ENCODE results near the gene DDX1.
"Not testable (repeated sequence)": the region's sequence is repeated elsewhere in the genome, so short reads cannot be mapped to it uniquely, and the experiment has no call there.

The DDX1 gene

GRCh38 chr2:15617778-15618448 lies 26.2 kb downstream of the DDX1 start:
- no peak for DNase-seq

- DNase-seq = no peak
Measured at GRCh38 chr2:15618449-15618855, 26.8 kb downstream of the DDX1 start.

GRCh38 chr2:15619076-15619475 lies 27.4 kb downstream of the DDX1 start:
- DNase-seq = no peak

GRCh38 chr2:15619510-15619909 lies 27.8 kb downstream of the DDX1 start:
- no peak for DNase-seq

GRCh38 chr2:15619938-15620337 lies 28.3 kb downstream of the DDX1 start:
- no peak for DNase-seq

GRCh38 chr2:15620340-15620739 lies 28.7 kb downstream of the DDX1 start:
- no peak for DNase-seq

- no peak for DNase-seq
Measured at GRCh38 chr2:15620857-15621471, 29.3 kb downstream of the DDX1 start.

- not testable (repeated sequence) for DNase-seq
Measured at GRCh38 chr2:15621472-15621870, 29.8 kb downstream of the DDX1 start.

- DNase-seq = no peak
Measured at GRCh38 chr2:15622214-15622613, 30.5 kb downstream of the DDX1 start.

- no peak for DNase-seq
Measured at GRCh38 chr2:15622614-15623480, 31.2 kb downstream of the DDX1 start.

GRCh38 chr2:15623481-15623796 lies 31.8 kb downstream of the DDX1 start:
- no peak for DNase-seq

- DNase-seq = no peak
Measured at GRCh38 chr2:15623898-15624541, 32.4 kb downstream of the DDX1 start.

GRCh38 chr2:15624903-15625302 lies 33.2 kb downstream of the DDX1 start:
- no peak for DNase-seq

- DNase-seq = no peak
Measured at GRCh38 chr2:15625344-15626036, 33.8 kb downstream of the DDX1 start.

GRCh38 chr2:15626126-15626525 lies 34.5 kb downstream of the DDX1 start:
- no peak for DNase-seq

- no peak for DNase-seq
Measured at GRCh38 chr2:15626967-15627366, 35.3 kb downstream of the DDX1 start.

GRCh38 chr2:15627817-15628684 lies 36.4 kb downstream of the DDX1 start:
- no peak for DNase-seq

GRCh38 chr2:15628899-15629855 lies 37.5 kb downstream of the DDX1 start:
- DNase-seq = no peak

GRCh38 chr2:15630121-15630977 lies 38.7 kb downstream of the DDX1 start:
- DNase-seq = no peak
